ENCODE results near the gene SSNA1. TPM values are rescaled to one million over a fixed set of nuclear protein-coding genes. Genes with fewer than 3 reads are reported as not detected.

Gene SSNA1
- total RNA-seq, 4 donors from 2014 or later, result 93.5 to 104 (median 99.8) TPM

DNA sequence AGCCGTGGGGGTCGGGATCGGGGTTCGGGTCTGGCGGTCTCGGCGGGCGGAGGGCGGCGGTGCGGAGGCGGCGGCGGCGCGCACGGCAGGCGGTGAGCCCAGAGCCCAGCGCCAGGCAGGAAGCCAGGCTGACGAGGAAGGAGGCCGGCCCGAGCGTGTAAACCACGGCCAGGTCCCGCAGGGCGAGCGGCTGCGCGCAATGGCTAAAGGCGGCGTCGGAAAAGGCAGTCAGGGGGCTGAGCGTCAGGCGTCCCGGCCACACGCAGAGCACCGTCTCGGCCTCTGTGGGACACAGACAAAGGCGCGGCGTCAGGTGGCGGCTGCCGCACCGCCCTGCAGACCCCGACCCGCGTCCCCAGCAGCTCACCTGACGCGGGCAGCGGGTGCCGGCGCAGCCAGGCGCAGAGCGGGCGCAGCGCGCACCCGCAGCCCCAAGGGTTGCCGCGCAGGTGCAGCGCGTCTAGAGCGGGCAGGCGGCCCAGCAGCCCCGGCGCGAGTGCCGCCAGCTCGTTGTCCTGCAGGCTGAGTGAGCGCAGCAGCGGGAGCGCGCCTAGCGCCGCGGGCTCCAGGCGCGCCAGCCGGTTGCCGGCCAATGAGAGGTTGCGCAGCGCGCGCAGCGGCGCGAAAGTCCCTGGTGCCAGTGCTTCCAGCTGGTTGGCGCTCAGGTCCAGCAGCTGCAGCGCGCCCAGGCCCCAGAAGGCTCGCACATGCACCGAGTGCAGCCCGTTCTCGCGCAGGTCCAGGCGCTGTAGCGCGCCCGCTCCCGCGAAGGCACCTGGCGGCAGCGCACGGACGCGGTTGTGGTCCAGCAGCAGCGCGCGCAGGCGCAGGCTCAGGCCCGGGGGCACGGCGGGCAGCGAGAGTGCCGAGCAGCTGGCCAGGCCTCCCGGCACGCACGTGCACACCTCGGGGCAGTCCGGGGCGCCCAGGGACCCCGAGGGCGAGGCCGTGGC is 19.3 kb upstream of the SSNA1 start:
- peak overlapping the region; percentile 30 to 72 (median 48) for H3K27ac ChIP-seq
- in situ Hi-C loops (cut with MboI; ENCODE audit: low pct_ligation_motif_present in 1 of 4, low pct_unique_long_range_greater_than_20kb in 1 of 4, low sequenced_read_pairs in 3 of 4), result no loop called here

DNA sequence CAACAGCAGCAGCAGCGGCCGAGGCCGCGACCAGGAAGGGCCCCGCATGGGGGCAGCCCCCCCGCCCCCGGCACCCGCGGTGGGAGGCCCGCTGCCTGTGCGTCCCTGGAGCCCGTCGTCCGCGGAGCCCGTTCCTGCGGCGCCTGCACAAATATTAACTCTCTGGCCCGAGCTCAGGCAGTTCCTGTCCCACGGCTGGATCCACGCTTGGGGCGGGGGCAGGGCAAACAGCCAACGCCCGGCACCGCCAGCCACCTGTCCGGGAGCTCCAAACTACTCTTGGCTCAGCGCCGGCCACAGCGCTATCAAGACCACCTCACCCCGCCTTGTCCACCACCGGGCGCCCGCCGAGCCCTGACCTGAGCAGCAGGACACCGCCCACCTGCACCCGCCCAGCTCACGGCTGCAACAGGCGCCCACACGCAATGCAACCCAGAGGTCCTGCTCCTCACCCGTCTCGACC is 18.5 kb upstream of the SSNA1 start, which contains the start of gene LRRC26:
TSS of gene LRRC26 (minus strand) at position 156 of the 463 bp plus-strand sequence. CDS start at position 48, 108 bp downstream.
- peaks cover 10 to 41% (median 33%) of the 10 kb centered on the region in 4 donors for H3K4me1 ChIP-seq
- DNase-seq, result peak; percentile 52
- in situ Hi-C loops (cut with MboI; ENCODE audit: low pct_ligation_motif_present in 1 of 4, low pct_unique_long_range_greater_than_20kb in 1 of 4, low sequenced_read_pairs in 3 of 4), result no loop called here

More for the DNA sequence above, 19.3 kb upstream of the SSNA1 start:
- no peaks in the 10 kb centered on the region for H3K9me3 ChIP-seq
- peaks cover 10 to 37% (median 30%) of the 10 kb centered on the region in 4 donors for H3K4me1 ChIP-seq
- H3K4me3 ChIP-seq, result peak overlapping the region in 3 of 4 donors; percentile 30 to 48 (median 46)
- H3K27me3 ChIP-seq, result peaks cover 98% of the 10 kb centered on the region
- H3K36me3 ChIP-seq, result no peaks in the 10 kb centered on the region
- peak; percentile 41 for DNase-seq
- intact Hi-C loops (cut with DNase I; ENCODE audit: low total_unique reads), result no loop called here
- WGBS, 2 donors (ENCODE audit: low coverage in 1 of 2), result 0% methylated on average over 98 of the region's 124 CpGs; no CpG with 5 or more reads in 1 of the 2 donors
- TF ChIP-seq, protein P1, sequence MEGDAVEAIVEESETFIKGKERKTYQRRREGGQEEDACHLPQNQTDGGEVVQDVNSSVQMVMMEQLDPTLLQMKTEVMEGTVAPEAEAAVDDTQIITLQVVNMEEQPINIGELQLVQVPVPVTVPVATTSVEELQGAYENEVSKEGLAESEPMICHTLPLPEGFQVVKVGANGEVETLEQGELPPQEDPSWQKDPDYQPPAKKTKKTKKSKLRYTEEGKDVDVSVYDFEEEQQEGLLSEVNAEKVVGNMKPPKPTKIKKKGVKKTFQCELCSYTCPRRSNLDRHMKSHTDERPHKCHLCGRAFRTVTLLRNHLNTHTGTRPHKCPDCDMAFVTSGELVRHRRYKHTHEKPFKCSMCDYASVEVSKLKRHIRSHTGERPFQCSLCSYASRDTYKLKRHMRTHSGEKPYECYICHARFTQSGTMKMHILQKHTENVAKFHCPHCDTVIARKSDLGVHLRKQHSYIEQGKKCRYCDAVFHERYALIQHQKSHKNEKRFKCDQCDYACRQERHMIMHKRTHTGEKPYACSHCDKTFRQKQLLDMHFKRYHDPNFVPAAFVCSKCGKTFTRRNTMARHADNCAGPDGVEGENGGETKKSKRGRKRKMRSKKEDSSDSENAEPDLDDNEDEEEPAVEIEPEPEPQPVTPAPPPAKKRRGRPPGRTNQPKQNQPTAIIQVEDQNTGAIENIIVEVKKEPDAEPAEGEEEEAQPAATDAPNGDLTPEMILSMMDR (IDR thresholded peaks at IDR 0.05), result peak in 1 of 5 experiments; percentile 10
- no peak for TF ChIP-seq EP300 (IDR thresholded peaks at IDR 0.05; ENCODE audit: low read depth)

DNA sequence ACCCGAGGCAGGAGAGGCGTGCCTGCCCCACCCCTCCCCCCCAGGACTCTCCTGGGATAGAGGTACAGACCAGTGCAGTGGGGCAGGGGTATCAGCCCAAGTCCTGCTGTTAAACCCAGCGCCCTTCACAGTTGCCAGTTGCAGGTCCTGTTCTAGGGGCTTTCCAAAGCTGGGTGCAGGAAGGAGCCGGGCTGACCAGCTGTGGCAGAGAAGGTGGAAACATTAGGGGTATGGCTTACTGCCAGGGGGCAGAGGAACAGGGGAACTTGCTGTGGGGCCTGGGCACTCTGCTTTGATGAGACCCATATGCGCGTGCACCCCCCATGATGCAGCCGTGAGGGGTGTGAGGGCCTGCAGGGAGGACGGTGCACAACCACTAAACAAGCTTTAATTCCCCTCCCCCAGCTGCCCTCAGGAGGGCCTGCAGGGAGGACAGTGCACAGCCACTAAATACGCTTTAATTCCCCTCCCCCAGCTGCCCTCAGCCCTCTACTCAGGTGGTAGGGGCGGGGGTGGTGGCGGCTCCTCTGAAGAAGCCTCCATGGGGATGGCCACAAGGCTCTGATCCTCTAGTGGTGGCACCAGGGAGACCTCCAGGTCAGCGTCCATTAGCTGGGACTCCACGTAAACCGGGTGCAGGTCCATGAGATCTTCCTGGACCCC is 17.9 kb upstream of the SSNA1 start:
- peak overlapping the region in 1 of 4 donors; percentile 72 for H3K27ac ChIP-seq
- H3K4me3 ChIP-seq, result no peak overlapping the region
- intact Hi-C loops (cut with DNase I; ENCODE audit: low total_unique reads), result no loop called here
- DNase-seq, result no peak
- H3K9me3 ChIP-seq, result no peaks in the 10 kb centered on the region
- in situ Hi-C loops (cut with MboI; ENCODE audit: low pct_ligation_motif_present in 1 of 4, low pct_unique_long_range_greater_than_20kb in 1 of 4, low sequenced_read_pairs in 3 of 4), result no loop called here
- H3K27me3 ChIP-seq, result peaks cover 93% of the 10 kb centered on the region
- 63% methylated on average over 12 of the region's 14 CpGs; no CpG with 5 or more reads in 1 of the 2 donors for WGBS, 2 donors (ENCODE audit: low coverage in 1 of 2)
- TF ChIP-seq EP300 (IDR thresholded peaks at IDR 0.05; ENCODE audit: low read depth), result no peak
- TF ChIP-seq POLR2AphosphoS5 (IDR thresholded peaks at IDR 0.05), result no peak
- TF ChIP-seq, protein P1 (IDR thresholded peaks at IDR 0.05), result no peak
- peaks cover 10 to 41% (median 34%) of the 10 kb centered on the region in 4 donors for H3K4me1 ChIP-seq
- H3K36me3 ChIP-seq, result no peaks in the 10 kb centered on the region

More for the DNA sequence above, 18.5 kb upstream of the SSNA1 start, which contains the start of gene LRRC26:
- Histone ChIP-seq H3K9me3 (no peaks in the 10 kb centered on the region), H3K27me3 (peaks cover 96% of the 10 kb centered on the region), H3K27ac (peak within 1 kb of the TSS; percentile 30 to 72 (median 48)), H3K4me3 (peak within 1 kb of the TSS in 3 of 4 donors; percentile 30 to 48 (median 46)), H3K36me3 (no peaks in the 10 kb centered on the region)
- intact Hi-C loops (cut with DNase I; ENCODE audit: low total_unique reads), result no loop called here
- 15% methylated on average over 22 of the region's 41 CpGs; no CpG with 5 or more reads in 1 of the 2 donors for WGBS, 2 donors (ENCODE audit: low coverage in 1 of 2)
- TF ChIP-seq, protein P1 (IDR thresholded peaks at IDR 0.05), result no peak
- TF ChIP-seq POLR2A (IDR thresholded peaks at IDR 0.05) (no peak), POLR2AphosphoS5 (IDR thresholded peaks at IDR 0.05) (peak in 1 of 3 donors; percentile 27)
